GM18873 (cell line): Measurements from ENCODE around the gene PNMT.

Experiments used
- ATAC-seq: cut with Tn5 transposase; IDR thresholded peaks from one replicate; pipeline ENCODE4 v1.9.1; 2021; ENCODE audit warnings: mild to moderate bottlenecking, moderate library complexity, moderate number of reproducible peaks; ENCODE audit not compliant: unreplicated experiment, low FRiP score

PNMT gene

GRCh38 chr17:39632153-39632941 lies 35.9 kb upstream of the PNMT start:
- ATAC-seq = no peak

- ATAC-seq = no peak
These were observed 34.6 kb upstream of the PNMT start for GRCh38 chr17:39633570-39634183.

GRCh38 chr17:39634384-39634871 lies 33.8 kb upstream of the PNMT start:
- no peak for ATAC-seq

GRCh38 chr17:39635614-39636176 lies 32.6 kb upstream of the PNMT start:
- ATAC-seq = no peak

- peak; percentile 15 for ATAC-seq
These were observed 31.7 kb upstream of the PNMT start for GRCh38 chr17:39636587-39636926.

GRCh38 chr17:39636927-39637736 lies 31.1 kb upstream of the PNMT start, which contains the start of gene STARD3:
Gene STARD3, plus strand, starts transcription at chr17:39637144. Its CDS starts 16,388 bp downstream, at chr17:39653532.
- ATAC-seq = peak; percentile 52

GRCh38 chr17:39638317-39638716 lies 29.9 kb upstream of the PNMT start:
- ATAC-seq = no peak

GRCh38 chr17:39639043-39639442 lies 29.2 kb upstream of the PNMT start:
- ATAC-seq = no peak

GRCh38 chr17:39639566-39640458 lies 28.4 kb upstream of the PNMT start:
- ATAC-seq = no peak

- ATAC-seq = no peak
These were observed 27.6 kb upstream of the PNMT start for GRCh38 chr17:39640591-39641031.

- ATAC-seq = no peak
These were observed 27.2 kb upstream of the PNMT start for GRCh38 chr17:39641097-39641496.

- ATAC-seq = no peak
These were observed 26.4 kb upstream of the PNMT start for GRCh38 chr17:39641883-39642282.

GRCh38 chr17:39642291-39643074 lies 25.8 kb upstream of the PNMT start:
- ATAC-seq = no peak

- no peak for ATAC-seq
These were observed 25.0 kb upstream of the PNMT start for GRCh38 chr17:39643271-39643670.

- ATAC-seq = no peak
These were observed 21.0 kb upstream of the PNMT start for GRCh38 chr17:39647256-39647655.

GRCh38 chr17:39648616-39649366 lies 19.5 kb upstream of the PNMT start:
- ATAC-seq = no peak

- no peak for ATAC-seq
These were observed 18.1 kb upstream of the PNMT start for GRCh38 chr17:39650121-39650579.

- no peak for ATAC-seq
These were observed 16.2 kb upstream of the PNMT start for GRCh38 chr17:39651923-39652586.
